ENCODE results near the gene SYNC.

GRCh38 chr1:32709476-32709875, 6.9 kb upstream of the SYNC start:
- TF ChIP-seq, protein P1, sequence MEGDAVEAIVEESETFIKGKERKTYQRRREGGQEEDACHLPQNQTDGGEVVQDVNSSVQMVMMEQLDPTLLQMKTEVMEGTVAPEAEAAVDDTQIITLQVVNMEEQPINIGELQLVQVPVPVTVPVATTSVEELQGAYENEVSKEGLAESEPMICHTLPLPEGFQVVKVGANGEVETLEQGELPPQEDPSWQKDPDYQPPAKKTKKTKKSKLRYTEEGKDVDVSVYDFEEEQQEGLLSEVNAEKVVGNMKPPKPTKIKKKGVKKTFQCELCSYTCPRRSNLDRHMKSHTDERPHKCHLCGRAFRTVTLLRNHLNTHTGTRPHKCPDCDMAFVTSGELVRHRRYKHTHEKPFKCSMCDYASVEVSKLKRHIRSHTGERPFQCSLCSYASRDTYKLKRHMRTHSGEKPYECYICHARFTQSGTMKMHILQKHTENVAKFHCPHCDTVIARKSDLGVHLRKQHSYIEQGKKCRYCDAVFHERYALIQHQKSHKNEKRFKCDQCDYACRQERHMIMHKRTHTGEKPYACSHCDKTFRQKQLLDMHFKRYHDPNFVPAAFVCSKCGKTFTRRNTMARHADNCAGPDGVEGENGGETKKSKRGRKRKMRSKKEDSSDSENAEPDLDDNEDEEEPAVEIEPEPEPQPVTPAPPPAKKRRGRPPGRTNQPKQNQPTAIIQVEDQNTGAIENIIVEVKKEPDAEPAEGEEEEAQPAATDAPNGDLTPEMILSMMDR (IDR thresholded peaks at IDR 0.05), result no peak
- no peak for TF ChIP-seq POLR2A (IDR thresholded peaks at IDR 0.05)

All from body of pancreas (tissue), 4 donors.